ENCODE measurements around the gene MYMK.

The MYMK gene

GRCh38 chr9:133499132-133499891 is 25.4 kb downstream of the MYMK start:
- DNase-seq, result no peak

GRCh38 chr9:133496861-133497842 is 27.6 kb downstream of the MYMK start:
- DNase-seq, result no peak

GRCh38 chr9:133495327-133496293 is 29.1 kb downstream of the MYMK start:
- no peak for DNase-seq

DNA sequence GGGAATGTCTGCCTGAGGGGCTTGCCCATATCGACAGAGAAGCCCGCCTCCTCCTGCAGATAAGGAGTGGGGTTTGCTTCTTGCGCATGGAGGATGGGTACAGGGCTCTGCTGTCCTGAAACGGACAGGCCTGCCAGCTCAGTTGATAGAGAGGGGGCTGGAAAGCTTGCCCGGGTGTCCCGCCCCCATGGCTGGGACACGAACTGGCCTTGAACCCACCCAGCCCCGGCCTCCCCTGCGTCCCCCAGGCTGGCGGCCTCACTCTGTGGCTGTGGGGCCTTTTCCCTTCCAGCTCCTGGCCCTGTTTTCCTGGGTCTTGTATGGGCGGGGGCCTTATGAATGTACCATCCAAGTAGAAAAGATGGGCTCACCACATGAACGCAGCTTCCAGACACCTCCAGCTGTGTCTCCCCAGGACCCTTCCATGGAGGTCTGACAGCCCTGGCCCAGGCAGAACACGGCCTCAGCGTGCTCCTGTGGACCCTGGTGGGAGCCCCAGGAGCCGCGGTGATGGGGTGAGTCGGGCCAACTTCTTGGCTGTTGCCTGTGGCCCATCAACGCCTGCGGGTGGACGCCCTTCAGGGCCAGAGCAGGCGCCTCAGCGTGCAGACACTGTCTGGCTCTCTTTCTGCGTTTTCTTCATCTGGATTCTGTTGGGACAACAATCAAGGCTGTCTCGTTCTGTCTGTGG is 30.0 kb downstream of the MYMK start:
- no peak for DNase-seq

GRCh38 chr9:133493845-133494540 is 30.8 kb downstream of the MYMK start:
- no peak for DNase-seq

GRCh38 chr9:133493428-133493827 is 31.3 kb downstream of the MYMK start:
- DNase-seq, result no peak

DNA sequence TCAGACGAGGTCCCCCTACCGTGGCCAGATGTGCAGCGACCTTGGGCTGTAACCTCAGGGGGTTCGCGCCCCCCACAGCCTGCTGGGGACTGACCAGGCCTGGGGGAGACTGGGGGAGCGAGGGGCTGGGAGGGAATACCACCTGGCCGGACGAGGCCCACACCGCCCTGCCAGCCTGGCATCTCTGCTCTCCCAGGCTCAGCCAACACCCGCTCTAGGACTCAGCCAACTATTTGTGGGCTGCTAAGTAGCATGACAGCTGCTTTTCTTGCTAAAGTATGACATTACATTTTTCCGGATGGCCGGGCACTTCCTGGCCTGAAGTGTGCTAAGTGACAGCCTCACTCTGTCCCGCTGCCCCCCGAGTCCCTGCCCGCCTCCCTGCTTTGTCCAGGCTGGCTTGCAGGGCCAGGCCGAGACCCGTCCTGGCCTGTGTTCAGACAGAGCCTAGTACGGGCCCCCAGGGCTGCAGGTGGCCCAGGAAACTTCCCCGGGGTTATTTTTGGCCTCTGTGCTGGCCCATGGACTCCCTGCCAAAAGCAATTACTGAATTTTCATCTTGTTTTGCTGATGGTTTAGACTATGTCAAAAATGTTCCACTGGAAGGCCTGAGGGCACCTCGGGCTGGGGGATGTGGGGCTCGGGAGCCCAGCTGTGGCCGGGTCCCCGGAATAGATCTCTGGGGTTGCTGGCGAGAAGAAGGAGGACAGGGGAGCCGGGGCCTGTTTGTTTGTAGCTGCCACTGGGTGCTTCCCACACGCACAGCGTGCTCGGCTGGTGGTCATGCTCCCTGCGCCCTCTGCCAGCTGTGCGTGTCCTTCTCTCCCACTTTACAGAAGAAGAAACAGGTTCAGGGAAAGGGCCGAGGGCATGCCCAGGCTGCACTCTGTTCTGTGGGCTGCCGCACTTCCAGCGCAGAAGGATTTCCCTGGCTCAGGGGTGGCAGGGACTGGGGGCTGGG is 32.4 kb downstream of the MYMK start:
- no peak for DNase-seq

DNA sequence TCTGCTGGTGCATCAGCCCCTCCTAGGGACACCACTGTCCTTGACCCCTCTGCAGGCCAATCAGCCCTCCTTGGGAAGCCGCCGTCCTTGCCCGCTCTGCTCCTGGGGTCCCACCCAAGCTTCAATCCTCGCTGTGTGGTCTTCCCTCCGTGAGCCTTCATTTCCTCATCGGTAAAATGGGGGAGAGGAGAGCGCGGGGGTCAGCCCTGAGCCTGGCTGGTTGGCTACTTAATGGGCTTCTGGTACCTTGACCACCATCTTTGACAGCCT is 33.2 kb downstream of the MYMK start:
- DNase-seq, result no peak

DNA sequence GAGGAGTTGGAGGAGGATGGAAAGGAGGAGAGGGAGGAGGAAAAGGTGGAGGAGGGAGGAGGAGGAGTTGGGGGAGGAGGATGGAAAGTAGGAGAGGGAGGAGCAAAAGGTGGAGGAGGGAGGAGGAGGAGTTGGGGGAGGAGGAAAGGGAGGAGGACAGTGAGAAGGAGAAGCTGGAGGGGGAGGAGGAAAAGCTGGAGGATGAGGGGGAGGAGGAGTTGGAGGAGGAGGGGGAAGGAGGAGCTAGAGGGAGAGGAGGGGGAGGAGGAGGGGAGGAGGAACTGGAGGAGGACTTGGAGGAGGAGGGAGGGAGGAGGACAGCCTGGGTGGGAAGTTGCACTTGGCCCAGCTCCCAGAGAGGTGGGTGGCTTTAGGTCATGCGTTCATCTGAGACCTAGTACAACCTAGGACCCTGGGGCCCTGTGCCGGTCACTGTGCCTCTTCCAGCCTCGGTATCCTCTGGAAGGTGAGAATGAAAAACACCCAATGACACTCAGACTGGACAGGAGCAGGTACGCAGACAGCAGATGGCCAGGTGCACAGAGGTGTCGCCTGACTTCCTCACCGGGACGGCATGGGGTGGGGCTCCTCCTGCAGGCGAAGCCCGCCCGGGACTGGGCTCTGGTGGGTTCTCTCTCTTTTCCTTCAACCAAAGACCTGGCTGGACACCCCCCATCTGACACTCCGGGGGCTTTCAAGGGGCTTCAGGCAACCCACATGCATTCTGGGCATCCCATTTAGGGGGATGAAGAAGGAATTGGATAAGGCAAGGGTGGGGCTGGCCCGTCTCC is 33.7 kb downstream of the MYMK start:
- no peak for DNase-seq

GRCh38 chr9:133490201-133490681 is 34.5 kb downstream of the MYMK start:
- DNase-seq, result no peak

GRCh38 chr9:133489253-133490190 is 35.2 kb downstream of the MYMK start:
- no peak for DNase-seq

DNA sequence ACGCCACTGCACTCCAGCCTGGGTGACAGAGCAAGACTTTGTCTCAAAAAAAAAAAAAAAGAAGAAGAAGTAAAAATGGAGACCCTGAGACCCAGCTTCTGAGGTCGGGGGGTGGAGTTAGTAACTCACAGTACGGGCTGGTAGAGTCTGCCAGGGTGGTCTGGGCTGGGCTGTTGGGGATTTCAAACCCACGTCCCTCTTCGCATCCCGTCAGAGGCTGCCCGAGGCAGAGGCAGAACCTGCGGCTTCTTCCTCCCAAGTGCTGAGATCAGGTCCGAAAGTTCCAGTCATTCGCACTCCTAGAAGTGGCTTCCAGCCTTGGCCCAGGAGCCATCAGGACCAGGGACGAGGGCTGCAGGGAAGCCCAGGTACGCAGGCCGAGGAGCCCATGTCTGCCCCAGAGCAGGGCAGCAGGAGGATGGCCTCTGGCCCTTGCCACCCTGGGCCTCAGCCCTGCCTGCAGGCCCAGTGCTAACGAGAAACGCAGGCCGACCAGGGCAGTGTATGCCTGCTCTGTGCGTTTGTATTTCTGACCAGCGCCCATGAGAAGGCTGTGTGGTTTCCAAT is 36.0 kb downstream of the MYMK start:
- DNase-seq, result no peak

DNA sequence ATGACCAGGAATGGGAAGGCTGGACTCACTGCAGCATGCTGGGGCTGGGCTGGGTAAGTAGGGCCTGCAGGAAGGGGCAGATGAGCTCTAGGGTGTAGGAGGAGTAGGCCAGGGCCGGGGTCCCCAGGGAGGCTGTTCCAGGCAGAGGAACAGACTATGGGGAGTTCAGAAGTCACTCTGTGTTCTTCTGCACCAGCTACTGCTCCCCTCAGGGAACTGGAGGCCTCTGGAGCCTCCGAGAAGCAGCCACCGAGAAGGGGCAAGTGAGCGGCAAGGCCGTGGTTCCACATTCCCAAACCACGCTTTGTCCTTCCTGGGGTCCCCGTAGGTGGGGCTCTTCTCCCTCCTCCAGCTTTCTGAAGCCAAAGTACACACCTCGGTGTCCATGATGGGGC is 37.4 kb downstream of the MYMK start:
- no peak for DNase-seq

GRCh38 chr9:133485531-133486260 is 39.1 kb downstream of the MYMK start:
- no peak for DNase-seq

GRCh38 chr9:133484671-133485437 is 39.9 kb downstream of the MYMK start:
- DNase-seq, result no peak

- DNase-seq, result no peak
Measured at GRCh38 chr9:133483611-133484010, 41.1 kb downstream of the MYMK start.

Data from NCI-H1048 (cell line).